ENCODE data around the gene SHC1.
"Not testable (repeated sequence)": the region's sequence is repeated elsewhere in the genome, so short reads cannot be mapped to it uniquely, and the experiment has no call there.

Gene SHC1

DNA sequence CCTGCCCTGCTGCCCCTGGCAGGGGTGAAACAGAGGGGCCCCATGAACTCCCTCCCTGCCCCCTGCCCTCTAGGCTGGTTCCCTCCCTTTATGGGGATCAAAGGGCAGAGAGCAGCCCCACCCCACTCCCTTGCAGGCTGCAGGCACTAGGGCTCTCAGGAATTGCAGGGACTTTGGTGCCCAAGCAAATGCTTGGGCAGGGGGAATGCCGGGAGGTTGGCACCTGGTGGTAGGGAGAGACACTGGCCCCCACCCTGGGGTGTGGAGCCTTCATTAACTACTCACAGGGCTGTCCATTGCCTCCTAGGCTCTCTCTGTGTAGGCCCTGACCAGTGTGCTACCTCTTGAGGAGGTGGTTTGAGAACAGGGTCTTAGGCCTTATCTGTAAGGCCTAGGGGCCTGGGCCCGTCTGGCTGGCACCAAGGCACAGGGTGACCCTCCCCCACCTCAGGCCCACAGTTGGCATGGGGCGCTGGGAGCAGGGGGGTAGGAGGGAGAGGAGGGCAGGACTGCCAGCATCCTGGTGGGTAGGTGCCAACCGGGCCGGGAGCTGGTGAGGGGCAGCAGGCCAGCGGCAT lies 36.8 kb upstream of the SHC1 start:
- DNase-seq = no peak

DNA sequence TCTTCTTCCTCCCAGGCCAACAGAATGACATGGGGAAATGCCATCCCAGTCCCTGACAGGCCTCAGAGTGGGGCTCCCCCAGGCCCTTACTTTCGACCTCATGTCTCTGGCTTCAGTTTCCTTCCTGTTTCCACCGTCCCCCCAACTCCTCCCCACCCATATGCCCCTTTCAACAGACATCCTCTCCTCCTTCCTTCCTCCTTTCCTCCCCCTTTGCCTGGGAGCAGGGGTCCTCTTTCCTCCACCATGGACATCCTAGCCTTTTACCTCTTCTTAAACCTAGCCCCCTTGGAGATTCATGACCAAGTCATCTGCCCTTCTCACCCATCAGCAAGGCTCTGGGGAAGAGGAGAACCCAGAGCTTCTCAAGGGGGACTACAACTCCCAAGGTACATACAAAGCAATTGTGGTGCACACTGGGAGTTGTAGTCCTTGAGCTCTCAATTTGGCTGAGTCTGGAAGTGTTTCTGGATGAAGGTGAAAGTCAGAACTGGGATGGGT lies 36.1 kb upstream of the SHC1 start:
- DNase-seq = no peak

DNA sequence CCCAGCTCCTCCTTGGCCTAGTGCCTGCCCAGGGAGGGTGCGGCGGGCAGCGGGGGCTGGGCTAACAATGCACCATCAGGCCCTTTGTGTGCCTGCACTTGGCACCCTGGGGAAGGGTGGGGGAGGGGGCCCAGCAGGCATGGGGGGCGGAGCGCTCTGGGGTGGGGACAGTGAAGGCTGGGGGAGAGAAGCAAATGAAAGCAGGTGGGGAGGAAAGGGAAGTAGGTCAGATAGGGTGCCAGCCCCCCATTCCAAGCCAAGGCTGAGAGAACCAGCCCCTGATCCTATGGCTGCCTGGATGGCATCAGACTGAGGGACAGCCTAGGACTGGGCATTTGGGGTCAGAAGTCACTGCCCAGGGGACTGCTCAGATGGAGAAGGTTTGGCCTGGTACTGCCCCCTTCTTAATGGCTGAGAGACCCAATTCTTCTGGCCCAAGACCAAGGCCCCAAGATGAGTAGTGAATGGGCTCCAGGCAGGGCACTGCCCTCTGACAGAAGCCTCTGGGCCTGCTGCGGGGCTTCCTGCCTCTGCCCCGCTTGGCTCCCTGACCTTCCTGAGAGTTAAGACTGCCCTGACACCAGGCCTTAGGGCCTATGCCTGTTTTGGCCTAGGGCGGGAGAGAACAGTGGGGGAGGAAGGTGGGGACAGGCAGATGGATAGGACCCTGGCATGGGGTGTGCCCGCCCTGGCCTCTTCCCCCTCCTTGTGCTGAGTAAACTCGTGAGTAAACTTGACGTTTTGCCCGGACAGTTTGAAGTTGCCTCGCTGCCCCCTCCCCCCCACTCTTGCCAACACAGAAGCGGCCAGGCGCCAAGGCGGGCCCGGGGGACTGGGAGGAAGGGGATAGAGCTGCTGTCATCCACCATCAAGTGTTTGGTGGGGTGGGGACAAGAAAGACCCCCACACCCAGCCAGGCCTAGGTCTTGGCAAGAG lies 34.8 kb upstream of the SHC1 start:
- DNase-seq = no peak

DNA sequence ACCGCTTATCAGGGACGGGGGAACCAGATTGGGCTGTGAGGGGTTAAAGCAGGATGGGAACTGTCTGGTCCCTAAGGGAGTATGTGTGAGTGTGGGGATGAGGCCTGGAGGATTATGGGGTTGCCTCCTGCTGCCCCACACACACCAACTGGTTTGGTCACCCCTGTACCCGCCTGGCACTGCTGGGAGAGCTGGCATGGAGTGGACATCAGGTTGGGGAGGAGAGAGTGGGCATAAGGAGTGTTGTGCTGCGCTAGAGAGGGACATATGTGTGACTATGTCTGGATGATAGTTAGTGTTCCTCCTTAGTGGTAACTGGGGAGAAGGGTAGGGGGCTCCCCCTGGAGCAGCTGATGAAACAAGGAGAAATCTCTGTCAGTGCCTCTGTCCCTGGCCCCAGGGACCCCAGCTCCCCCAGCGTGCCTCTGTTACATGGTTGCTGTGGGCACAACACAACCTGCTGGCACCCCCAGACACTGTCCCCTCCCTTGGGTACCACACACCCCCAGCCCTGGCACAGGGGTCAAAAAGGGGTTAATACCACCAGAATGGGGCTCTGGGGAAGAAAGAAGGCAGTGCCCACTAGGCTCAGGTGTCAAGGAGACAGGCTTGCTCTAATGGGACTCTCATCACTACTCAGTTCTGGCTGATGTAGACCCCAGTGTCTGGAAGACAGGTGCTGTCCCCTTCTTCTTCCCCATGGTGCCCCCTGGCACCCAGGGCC lies 34.0 kb upstream of the SHC1 start:
- no peak for DNase-seq

DNA sequence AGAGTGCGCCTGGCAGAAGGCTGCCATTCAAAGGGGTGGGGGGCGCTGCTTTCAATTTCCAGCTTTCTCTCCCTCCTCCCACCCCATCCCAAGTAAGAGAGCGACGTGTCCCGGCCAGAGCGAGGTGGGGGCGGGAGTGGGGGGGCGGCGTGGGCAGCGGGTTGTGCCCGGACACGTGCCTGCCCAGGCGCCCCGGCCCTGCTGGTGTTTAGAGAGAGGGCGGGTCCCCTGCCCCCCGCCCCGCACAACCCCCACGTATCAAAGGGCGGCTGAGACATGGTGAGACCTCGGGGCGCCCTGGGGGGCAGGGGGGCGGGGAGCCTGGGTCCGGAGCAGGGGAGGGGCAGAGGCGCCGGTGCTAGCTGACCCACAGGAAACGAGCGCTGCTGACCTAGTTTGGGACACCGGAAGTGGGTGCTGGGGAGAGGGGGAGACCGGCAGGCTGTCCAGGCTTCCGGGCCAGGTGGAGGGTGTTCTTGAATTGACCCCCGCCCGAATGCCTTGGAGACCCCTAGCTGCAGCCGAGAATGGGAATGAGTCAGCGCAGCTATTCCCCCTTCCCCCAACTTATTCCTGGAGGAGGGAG lies 33.3 kb upstream of the SHC1 start:
- no peak for DNase-seq

DNA sequence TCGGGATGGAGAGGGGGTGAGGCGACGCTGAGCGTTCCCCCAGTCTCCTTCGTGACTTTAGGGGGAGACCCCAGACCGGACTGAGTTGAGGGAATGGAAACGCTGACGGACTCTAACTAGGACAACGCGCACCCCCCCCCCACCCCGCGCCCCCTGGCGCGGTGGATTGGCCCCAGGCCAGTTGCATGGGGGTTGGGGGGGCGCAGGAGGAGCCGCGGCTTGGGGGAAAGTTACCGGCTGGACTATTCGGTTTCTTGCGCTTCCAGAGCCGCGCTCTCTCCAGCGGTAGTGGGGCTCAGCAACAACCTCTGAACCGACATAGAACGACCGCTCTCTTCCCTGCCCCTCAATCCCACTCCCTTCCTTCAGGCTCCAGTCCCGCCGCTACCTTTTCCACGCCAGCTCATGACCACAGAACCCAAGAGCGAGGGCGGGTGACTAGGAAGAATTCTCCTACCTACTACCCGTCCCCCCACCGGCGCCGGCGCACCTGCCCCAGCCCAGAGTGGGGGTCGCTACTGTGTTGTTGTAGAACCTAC lies 32.7 kb upstream of the SHC1 start:
- no peak for DNase-seq

DNA sequence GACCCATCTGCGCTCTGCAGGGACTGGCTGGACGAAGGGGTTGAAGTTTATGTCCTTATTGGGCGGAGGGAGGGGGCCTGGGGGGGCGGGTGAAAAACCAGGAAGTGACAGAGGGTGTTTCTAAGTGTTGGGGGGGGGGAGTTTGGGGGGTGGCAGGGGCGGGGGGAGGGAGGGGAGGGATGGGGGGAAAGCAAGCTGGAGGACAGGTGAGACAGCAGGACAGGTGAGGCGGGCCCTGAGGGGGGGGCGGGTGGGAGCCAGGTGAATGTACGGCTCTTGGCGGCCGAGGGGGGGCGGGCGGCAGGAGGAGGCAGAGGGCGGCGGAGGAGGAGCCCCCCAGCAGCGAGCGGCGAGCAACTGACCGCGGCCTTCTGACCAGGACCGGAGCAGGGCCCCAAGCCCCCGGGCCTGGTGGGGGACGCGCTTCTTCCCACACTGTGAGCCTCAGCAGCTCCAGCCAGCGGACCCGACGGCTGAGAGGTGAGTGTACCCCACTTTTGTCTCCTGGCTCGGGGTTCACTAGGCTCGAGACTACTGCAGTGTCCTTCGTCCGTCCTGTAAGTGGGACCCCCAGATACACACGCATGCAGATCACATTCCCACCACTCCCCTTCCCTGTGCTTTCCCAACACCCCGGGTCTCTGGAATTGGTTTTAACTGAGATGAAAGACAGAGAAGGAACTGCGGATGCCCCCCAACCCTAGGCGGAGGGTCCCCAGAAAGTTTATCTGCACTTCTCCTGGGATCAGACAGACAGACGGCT lies 32.1 kb upstream of the SHC1 start, which contains the start of gene ZBTB7B:
ZBTB7B (plus strand) TSS at position 339 of the 763 bp plus-strand sequence. CDS start 11,859 bp downstream, outside the sequence.
- DNase-seq = no peak

DNA sequence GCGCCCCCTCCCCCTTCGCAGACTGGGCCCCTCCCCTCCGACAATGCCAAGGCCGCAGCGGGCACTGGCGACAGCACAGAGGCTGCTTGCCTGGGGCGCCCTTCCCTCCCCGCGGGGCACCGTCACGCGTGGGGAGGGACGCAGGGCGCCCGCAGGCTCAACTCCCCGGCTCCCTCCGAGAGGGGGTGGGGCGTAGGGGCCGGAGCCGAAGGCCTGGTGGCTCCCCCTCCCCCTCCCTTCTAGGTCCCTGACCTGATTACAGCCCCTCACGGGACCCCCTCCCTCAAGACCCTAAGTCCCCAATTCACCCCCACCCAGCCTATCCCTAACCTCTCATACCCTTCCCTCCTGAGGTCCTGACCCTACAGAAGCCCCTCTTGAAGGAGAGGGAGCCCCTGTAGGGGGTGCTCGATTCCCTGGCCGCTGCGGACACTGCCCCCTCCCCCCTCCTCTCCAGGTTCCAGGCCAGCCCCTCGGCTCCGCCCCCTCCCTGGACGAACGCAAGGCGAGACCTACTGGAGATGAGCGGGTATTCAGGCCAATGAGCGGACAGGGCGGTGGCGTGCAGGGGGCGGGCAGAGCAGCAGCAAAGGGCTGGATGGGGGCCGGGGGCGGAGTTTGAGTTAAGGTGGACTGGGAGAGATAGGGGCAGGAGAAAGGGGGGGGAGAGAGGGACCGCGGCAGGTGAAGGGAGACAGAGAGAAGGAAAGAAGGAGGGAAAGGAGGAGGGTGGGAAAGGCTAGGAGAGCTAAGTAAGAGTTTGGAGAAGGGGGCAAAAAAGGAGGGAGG lies 31.3 kb upstream of the SHC1 start:
- peak; percentile 97 for DNase-seq

DNA sequence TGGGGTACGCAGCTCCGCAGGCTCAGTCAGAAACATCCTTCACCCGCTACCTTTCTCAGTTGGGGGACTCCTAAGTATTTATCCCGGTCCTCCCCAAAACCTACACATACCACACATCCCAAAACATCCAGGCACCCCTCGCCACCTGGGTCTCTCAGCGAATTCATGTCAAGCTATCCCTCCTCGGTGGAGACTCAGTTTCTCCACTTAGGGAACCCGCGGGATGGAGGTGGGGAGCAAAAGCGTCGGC lies 30.8 kb upstream of the SHC1 start:
- no peak for DNase-seq

DNA sequence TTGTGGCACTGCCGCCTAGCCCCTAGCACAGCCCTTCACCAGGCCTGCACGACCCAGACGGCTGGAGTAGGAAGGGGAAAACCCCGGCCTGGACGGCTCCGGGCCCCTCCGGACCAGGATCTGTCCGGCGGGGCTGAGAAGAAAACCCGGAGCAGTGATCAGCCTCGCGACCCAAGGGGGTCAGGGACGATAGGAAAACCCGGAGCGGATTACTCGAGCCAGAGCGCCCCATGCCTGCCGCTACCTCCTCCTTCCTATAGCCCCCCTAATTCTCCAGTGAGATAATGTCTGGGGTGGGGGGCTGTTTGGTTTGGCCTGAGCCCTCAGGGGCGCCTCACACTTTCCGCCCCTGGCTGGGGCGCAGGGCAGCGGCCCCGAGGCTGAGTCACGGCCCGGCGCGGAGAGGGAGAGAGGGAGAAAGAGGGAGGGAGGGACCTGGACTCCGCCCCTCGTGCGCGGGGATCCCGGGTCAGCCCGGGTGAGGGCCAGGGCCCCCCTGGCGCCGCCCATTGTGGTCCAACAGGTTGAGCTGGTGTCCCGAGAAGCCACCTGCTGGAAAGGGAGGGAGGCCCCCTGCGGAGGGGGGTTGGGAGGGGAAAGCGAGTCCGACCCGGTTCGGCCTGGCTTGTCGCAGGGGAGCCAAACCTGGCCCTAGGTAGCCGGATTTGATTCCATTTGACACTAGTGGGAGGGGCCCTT lies 30.3 kb upstream of the SHC1 start:
- DNase-seq = peak; percentile 85

DNA sequence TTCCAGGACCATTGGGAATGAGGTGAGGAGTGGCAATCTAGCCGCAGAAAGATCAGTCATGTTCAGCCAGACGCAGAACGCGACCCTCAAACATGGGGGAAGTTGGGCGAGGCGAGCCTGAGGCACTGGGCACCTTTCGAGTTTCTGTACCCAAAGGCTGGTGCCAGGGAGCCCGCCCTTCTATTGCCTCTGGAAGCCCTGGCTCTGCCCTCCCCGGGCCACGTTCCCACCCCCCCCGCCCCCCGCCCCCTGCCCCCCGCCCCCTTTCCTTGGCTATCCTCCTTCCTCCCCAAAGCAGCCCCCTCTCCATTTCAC lies 29.8 kb upstream of the SHC1 start:
- DNase-seq = no peak

DNA sequence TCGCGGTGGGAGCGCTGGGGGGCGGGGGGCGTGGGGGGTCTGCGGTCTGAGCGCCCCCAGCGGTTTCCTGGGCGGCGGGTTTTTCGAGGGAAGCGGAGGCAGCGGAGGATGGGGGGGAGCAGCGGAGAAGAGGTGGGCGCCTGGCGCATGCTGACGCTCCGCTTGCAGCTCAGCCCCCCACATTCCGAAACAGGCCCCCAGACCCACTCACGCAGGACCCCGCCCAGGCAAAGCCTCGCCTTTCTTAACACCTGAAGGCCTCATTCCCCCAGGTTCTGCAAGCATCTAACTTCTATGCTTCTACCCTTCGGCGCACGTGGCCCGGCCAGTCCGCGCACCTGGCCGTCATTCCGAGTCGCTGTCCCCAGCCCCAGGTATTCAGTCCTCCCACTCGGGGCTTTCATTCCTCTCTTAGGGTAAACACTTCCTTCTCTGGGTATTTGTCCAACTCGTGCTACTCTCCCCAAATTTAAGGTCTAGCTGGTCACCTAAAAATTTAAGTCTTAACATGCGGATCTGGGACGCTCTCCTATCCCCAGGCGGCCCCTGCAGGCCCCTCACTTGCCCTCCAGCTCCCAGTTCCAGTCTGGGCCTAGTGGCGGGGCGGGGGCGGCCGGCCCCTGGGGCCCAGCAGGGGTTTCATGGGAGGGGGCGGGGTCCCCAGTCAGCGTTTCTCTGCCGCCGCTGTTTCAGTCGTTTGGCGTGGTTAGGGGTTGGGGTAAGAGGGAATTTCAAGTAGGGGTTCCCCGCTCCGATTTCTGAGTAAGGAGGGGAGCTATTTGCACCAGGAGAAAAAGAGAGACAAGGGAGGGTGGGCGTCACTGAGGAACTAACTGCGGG lies 29.2 kb upstream of the SHC1 start:
- peak; percentile 35 for DNase-seq

DNA sequence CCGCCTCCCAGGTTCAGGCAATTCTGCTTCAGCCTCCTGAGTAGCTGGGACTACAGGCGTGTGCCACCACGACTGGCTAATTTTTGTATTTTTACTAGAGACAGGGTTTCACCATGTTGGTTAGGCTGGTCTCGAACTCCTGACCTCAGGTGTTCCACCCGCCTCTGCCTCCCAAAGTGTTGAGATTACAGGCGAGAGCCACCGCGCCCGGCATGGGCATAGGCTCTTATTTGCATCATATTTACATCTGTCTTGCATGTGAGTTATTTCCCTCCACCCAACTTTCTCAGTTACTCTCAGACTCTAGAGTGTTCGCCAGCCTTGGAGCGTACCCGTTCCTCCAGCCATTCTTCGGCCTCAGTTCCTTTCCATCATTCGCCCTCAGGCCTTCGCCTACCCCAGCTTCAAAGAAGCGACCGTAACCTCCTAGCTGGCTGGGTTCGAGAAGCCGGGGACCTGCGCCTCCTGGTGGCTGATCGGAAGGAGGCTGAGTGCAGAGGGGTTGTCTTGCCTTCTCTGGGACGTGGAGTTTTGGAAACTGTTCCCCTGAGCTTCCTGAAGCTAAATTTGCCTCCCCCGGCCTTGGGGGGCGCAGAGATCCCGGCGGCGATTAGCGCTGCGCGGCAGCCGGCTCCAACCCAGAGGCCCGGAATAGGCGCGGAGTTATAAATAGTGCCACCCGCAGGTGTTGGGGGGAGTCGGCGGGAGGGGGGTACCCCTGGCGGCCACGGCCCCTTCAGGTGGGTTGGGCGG lies 28.4 kb upstream of the SHC1 start:
- peak; percentile 24 for DNase-seq

DNA sequence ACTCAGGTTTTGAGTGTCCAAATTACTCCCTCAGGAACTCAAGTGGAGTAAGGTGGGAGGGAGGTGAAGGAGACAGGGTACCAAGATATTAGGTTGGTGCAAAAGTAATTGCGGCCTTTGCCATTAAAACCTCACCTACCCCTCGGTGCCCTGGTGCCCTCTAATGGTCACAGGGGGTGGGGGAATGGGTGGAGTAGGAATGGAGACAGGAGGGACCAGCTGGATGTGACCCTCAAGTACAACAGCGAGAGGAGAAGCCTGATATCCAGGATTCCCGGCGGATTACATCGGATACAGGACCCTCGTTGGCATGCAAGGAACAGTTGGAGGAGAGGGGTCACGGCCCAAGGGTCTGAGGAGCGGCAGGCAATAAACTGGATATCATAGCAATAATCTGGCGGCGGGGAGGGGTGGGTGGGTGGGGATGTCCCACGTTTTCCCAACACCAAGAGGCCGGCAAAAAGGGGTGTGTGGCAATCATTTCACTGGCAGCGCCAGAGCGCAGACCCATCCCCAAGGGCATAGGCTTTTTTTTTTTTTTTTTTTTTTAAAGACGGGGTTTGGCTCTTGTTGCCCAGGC lies 27.7 kb upstream of the SHC1 start:
- DNase-seq = no peak

DNA sequence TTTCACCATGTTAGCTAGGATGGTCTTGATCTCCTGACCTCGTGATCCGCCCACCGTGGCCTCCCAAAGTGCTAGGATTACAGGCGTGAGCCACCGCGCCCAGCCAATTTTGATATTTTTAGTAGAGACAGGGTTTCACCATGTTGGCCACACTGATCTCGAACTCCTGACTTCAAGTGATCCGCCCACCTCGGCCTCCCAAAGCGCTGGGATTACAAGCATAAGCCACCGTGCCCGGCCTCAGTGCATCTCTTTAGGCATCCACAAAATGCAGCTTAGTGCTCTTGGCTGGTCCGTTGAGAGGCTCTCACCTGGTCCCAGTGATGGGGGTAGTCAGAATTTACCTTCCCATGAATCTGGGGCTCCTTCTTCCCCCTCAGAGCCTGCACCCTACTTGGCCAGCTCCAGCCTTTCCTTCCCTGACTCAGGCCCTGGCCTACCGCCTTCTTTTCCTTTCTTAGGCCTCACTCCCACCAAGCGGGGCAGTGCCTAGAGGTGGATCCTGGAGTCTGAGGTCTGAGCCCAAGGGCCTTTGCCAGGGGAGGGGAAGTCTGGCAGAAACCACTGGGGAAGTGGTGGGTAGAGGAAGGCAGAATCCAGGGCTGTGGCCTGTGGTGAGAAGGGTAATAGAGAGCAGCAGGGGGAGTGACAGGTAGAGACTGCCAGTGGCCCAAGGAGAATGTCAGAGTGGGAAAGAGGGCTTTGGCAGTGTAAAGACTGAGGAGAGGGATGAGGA lies 26.6 kb upstream of the SHC1 start:
- no peak for DNase-seq

DNA sequence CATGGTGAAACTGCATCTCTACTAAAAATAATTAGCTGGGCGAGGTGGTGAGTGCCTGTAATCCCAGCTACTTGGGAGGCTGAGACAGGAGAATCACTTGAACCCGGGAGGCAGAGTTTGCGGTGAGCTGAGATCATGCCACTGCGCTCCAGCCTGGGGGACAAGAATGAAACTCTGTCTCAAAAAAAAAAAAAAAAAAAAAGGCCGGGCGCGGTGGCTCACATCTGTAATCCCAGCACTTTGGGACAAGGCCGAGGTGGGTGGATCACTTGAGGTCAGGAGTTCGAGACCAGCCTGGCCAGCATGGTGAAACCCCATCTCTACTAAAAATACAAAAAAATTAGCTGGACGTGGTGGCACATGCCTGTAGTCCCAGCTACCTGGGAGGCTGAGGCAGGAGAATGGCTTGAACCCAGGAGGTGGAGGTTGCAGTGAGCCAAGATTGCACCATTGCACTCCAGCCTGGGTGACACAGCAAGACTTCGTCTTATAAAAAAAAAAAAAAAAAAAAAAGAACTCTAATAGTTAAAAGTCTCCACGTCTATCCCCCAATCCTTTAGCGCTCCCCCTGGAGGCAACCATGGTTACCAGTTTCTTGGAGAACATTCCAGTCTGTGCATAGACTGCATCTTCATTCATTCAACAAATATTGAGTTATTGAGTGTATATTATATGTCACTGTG lies 24.9 kb upstream of the SHC1 start:
- DNase-seq = not testable (repeated sequence)

DNA sequence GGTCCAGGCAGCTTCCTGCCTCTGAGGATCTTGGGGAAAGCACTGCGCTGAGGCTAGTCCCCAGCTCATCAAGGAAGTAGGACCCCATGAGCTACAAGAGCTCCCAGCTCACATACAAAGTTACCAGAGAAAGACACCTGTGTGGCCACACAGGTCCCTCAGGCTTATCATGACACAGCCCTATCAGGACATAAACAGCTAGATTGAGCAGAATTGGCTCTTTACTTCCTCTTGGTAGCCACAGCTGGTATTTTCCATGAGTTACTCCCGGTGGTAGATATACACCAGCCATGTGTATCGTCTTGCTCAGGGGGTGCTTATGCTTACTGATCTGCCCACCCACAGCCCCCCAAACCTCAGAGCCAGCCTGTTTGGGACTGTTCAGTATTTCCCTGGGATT lies 24.0 kb upstream of the SHC1 start:
- DNase-seq = no peak

DNA sequence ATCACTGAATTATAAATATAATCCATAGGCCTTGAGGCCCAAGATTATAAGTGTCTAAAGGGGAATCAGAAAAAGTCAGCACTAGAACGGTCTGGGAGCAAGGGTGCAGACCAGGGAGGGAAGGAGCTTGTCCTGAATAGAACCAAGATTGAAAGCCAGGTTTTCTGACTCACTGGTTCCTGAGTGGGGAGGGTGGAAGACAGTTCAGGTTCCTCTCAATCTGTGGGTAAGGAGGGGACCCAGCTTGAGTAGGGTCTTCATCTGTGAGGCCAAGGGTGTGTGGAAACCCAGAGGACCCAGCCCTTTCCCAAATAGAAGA lies 23.7 kb upstream of the SHC1 start:
- no peak for DNase-seq

Measured in DMS79 (cell line).